ENCODE measurements around the gene CAMK2G. TPM values are rescaled to one million over a fixed set of nuclear protein-coding genes. Genes with fewer than 3 reads are reported as not detected.

The CAMK2G gene
- total RNA-seq, 1 donor from 2014 or later = 48.9 TPM

DNA sequence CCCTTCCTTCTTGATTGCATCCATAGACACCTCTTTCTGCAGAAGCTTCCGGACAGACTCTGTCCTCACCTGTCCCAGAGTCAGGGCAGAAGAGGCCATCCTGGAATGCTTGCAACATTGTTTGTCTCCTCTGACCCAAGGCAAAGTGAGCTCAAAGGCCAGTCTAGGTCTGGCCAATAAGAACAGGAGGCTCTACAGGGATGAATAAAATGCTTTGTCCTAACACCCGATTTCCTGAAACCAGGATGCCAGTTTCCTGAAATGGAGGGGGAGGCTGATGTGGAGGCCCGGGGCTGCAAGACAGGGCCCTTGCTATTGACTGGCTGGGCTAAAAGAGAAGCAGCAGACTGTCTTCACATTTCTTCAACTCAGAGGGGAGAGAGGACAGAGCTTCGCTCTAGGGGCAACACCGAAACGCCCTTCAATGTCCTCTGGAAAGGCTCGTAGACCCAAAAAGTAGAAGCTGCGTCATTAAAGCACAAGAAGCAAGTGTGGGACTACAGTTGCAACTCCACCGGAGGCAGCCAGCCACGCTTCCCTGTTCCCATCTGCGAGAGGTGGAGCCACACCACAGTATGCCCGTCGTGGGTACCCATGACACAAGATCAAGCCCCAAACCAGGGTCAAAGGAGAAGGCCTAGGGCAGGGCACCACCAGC lies 33.8 kb downstream of the CAMK2G start:
- Histone ChIP-seq H3K4me3 (no peak overlapping the region), H3K9me3 (no peaks in the 10 kb centered on the region), H3K4me1 (no peaks in the 10 kb centered on the region), H3K27ac (no peak overlapping the region), H3K27me3 (no peaks in the 10 kb centered on the region), H3K36me3 (peaks cover 0 to 67% of the 10 kb centered on the region in 2 donors)
- TF ChIP-seq, protein P1, sequence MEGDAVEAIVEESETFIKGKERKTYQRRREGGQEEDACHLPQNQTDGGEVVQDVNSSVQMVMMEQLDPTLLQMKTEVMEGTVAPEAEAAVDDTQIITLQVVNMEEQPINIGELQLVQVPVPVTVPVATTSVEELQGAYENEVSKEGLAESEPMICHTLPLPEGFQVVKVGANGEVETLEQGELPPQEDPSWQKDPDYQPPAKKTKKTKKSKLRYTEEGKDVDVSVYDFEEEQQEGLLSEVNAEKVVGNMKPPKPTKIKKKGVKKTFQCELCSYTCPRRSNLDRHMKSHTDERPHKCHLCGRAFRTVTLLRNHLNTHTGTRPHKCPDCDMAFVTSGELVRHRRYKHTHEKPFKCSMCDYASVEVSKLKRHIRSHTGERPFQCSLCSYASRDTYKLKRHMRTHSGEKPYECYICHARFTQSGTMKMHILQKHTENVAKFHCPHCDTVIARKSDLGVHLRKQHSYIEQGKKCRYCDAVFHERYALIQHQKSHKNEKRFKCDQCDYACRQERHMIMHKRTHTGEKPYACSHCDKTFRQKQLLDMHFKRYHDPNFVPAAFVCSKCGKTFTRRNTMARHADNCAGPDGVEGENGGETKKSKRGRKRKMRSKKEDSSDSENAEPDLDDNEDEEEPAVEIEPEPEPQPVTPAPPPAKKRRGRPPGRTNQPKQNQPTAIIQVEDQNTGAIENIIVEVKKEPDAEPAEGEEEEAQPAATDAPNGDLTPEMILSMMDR (IDR thresholded peaks at IDR 0.05) = no peak
- no peak for DNase-seq (ENCODE audit: extremely low spot score in 2 of 2)
- intact Hi-C loops (cut with DNase I) = no loop called here

DNA sequence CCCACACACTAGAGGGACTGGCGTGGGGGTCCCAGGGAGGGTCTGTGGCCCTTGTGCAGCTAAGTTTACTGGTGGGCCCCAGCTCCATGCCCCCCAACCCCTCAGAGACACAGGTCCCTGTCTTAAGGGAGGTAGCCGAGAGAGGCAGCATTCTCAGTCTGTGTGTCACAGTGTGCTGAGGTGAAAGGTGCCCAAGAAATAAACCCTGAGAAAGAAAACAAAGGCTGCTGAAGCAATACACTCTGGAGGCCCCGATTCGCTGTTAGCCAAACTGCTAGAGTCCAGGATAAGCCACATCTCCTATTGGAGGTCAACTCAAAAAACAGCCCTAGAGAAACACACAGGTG lies 34.3 kb downstream of the CAMK2G start:
- H3K27ac ChIP-seq = no peak overlapping the region
- TF ChIP-seq POLR2A (IDR thresholded peaks at IDR 0.05) (no peak), POLR2AphosphoS5 (IDR thresholded peaks at IDR 0.05; ENCODE audit: insufficient read depth in 1 of 2, low read depth in 1 of 2) (no peak)
- TF ChIP-seq, protein P1 (IDR thresholded peaks at IDR 0.05) = no peak
- no peaks in the 10 kb centered on the region for H3K27me3 ChIP-seq
- no peaks in the 10 kb centered on the region for H3K9me3 ChIP-seq
- no peak overlapping the region for H3K4me3 ChIP-seq
- peaks cover 0 to 65% of the 10 kb centered on the region in 2 donors for H3K36me3 ChIP-seq
- intact Hi-C loops (cut with DNase I) = no loop called here
- no peaks in the 10 kb centered on the region for H3K4me1 ChIP-seq
- DNase-seq (ENCODE audit: extremely low spot score in 2 of 2) = no peak

DNA sequence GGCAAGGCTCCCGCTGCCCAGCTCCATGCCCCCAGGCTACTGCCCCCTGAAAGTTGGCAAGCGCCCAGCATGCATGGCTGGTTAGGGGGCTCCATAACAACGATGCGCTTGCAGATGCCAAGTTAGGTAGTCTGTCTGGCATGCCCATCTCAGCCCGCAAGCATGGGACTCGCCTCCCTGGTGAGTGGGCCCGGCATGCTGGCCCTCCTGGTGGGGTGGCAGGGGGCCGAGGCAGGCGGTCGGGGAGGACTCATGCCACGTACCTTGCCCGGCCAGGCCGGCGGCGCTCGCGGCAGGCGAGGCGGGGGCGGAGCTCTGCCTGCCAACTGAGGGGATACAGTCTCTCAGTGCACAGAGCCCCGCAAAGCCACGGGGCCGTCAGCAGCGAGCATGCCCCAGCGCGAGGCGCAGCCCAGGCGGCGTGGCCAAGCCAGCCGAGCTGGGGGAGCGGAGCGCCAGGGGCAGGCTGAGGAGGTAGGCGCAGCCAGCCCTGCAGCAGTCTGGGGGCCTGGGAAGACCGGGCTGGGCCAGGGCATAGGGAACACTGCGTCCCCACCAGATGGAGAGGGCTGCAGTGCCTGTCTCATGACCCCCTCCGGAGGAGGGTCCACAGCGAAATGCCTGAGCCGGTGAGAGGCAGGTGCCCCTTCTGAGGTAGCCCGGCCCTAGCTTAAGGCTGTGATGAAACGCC lies 34.9 kb downstream of the CAMK2G start:
- TF ChIP-seq POLR2A (IDR thresholded peaks at IDR 0.05) (no peak), POLR2AphosphoS5 (IDR thresholded peaks at IDR 0.05; ENCODE audit: insufficient read depth in 1 of 2, low read depth in 1 of 2) (no peak)
- TF ChIP-seq, protein P1 (IDR thresholded peaks at IDR 0.05) = no peak
- DNase-seq (ENCODE audit: extremely low spot score in 2 of 2) = no peak
- Histone ChIP-seq H3K27ac (no peak overlapping the region), H3K27me3 (no peaks in the 10 kb centered on the region), H3K9me3 (no peaks in the 10 kb centered on the region), H3K36me3 (peaks cover 0 to 65% of the 10 kb centered on the region in 2 donors), H3K4me1 (no peaks in the 10 kb centered on the region), H3K4me3 (no peak overlapping the region)
- intact Hi-C loops (cut with DNase I) = no loop called here

DNA sequence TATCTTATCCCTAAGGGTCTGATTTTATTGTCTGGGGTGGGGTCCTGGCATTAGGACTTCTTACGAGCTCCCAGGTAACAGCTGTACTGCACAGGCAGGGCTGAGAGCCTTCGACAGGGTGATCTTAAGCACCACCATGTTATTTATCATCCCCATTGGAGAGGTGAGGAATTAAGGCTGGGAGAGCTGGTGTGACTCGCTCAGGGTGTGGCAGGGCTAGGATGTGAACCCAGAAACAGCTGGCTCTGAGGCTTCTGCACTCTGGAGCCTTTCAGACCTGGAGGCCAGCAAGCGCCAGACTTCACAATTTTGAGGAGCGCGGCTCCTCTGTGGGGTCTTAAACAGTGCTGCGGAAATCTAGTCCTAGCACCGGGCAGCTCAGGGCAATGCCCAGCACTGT lies 35.5 kb downstream of the CAMK2G start:
- peaks cover 0 to 63% of the 10 kb centered on the region in 2 donors for H3K36me3 ChIP-seq
- intact Hi-C loops (cut with DNase I) = no loop called here
- H3K9me3 ChIP-seq = no peaks in the 10 kb centered on the region
- H3K4me3 ChIP-seq = no peak overlapping the region
- TF ChIP-seq POLR2AphosphoS5 (IDR thresholded peaks at IDR 0.05; ENCODE audit: insufficient read depth in 1 of 2, low read depth in 1 of 2) (no peak), POLR2A (IDR thresholded peaks at IDR 0.05) (no peak)
- TF ChIP-seq, protein P1 (IDR thresholded peaks at IDR 0.05) = no peak
- no peak overlapping the region for H3K27ac ChIP-seq
- no peak for DNase-seq (ENCODE audit: extremely low spot score in 2 of 2)
- no peaks in the 10 kb centered on the region for H3K27me3 ChIP-seq
- no peaks in the 10 kb centered on the region for H3K4me1 ChIP-seq

DNA sequence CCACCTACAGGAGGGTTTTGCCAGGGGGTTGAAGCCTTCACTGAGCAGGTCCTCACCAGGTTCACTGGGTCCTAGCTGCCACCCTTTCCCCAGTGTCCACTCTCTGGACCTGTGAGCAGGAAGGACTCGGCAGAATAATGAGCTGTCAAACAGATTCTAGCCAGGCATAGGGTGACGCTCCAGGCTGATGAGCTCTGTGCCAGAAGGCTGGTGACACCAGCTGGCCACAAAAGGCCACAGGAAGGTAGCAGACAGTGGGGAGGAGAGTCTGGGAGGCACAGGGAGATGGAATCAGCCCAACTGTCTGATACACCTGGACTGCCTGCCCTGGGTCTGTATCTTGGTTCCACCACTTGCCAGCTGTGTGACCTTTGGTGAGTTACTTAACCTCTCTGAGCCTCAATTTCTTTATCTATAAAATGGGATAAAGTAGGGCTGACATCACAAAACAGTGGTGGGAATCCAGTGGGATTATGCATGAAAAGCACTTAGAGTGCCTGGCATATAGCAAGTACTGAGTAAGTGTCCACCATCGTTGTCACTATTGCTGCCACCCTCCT lies 36.3 kb downstream of the CAMK2G start:
- no peak overlapping the region for H3K4me3 ChIP-seq
- H3K27ac ChIP-seq = no peak overlapping the region
- intact Hi-C loops (cut with DNase I) = no loop called here
- H3K9me3 ChIP-seq = no peaks in the 10 kb centered on the region
- H3K36me3 ChIP-seq = peaks cover 0 to 56% of the 10 kb centered on the region in 2 donors
- no peaks in the 10 kb centered on the region for H3K4me1 ChIP-seq
- H3K27me3 ChIP-seq = no peaks in the 10 kb centered on the region
- TF ChIP-seq, protein P1 (IDR thresholded peaks at IDR 0.05) = no peak
- TF ChIP-seq POLR2A (IDR thresholded peaks at IDR 0.05) (no peak), POLR2AphosphoS5 (IDR thresholded peaks at IDR 0.05; ENCODE audit: insufficient read depth in 1 of 2, low read depth in 1 of 2) (no peak)
- no peak for DNase-seq (ENCODE audit: extremely low spot score in 2 of 2)

All from vagina (tissue), 2 donors.